ENCODE data around the gene DPP6. TPM values are rescaled to one million over a fixed set of nuclear protein-coding genes. Genes with fewer than 3 reads are reported as not detected.

The DPP6 gene
- total and polyA plus RNA-seq, 2 donors (not counting 1 experiment from before 2014, with no cell fraction given) = not detected

DNA sequence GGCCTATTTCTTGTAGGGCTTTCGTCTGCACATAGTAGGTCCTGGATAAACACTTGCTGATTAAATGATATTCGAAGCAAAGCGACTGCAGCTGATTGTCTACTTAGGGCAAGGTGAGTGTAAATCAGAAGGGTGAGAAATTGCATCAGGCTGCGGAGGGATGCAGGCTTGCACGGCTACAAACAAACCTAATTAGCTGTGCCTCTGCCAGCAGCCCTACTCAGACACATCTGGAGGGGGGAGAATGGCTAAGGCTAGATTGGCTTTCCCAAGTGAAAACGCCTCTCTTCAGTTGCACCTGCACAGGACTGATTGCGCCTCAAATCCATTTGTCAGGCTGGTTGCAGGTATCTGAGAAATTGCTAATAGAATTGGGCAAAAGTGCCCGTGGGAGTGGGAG, 247.5 kb downstream of the DPP6 start:
- ChIA-PET CTCF (no interaction called here), POLR2A (no interaction called here)
- no peak overlapping the region for H2AFZ ChIP-seq (ENCODE audit: insufficient read depth, low read depth, low read length, poor library complexity, severe bottlenecking)
- no peak overlapping the region for H3K27ac ChIP-seq (ENCODE audit: low read length in 2 of 2)
- ATAC-seq (ENCODE audit: low read depth) (no peak), DNase-seq (no peak)
- H3K36me3 ChIP-seq (replicated peaks in 1 of 2; ENCODE audit: control extremely low read depth in 1 of 2, control insufficient read depth in 1 of 2, extremely low read depth in 1 of 2, insufficient read depth in 2 of 2, low read length in 1 of 2) = no peaks in the 10 kb centered on the region
- no peaks in the 10 kb centered on the region for H3K27me3 Mint-ChIP-seq
- H3K4me3 Mint-ChIP-seq = no peak overlapping the region
- H3K4me3 ChIP-seq (ENCODE audit: control extremely low read depth in 1 of 5, extremely low read depth in 1 of 5, insufficient read depth in 1 of 5, low read depth in 2 of 5, low read length in 4 of 5) = no peak overlapping the region
- intact Hi-C loops (cut with micrococcal nuclease) = no loop called here
- peaks cover 0 to 36% (median 0%) of the 10 kb centered on the region in 3 donors for H3K9me3 ChIP-seq (ENCODE audit: control extremely low read depth in 1 of 3, control insufficient read depth in 2 of 3, insufficient read depth in 1 of 3, low read length in 2 of 3)
- no peaks in the 10 kb centered on the region for H3K27me3 ChIP-seq (replicated peaks in 1 of 4; ENCODE audit: control extremely low read depth in 1 of 4, control insufficient read depth in 3 of 4, insufficient read depth in 4 of 4, low read length in 3 of 4)
- H4K20me1 ChIP-seq (ENCODE audit: control insufficient read depth, insufficient read depth, low read length, poor library complexity, severe bottlenecking) = no peaks in the 10 kb centered on the region
- no peaks in the 10 kb centered on the region for H3K79me2 ChIP-seq (ENCODE audit: control insufficient read depth, insufficient read depth, low read length)
- no peak for TF ChIP-seq EZH2 (IDR thresholded peaks at IDR 0.05; ENCODE audit: borderline replicate concordance, insufficient read depth, low read depth, low read length, poor library complexity, severe bottlenecking)
- TF ChIP-seq, protein P1, sequence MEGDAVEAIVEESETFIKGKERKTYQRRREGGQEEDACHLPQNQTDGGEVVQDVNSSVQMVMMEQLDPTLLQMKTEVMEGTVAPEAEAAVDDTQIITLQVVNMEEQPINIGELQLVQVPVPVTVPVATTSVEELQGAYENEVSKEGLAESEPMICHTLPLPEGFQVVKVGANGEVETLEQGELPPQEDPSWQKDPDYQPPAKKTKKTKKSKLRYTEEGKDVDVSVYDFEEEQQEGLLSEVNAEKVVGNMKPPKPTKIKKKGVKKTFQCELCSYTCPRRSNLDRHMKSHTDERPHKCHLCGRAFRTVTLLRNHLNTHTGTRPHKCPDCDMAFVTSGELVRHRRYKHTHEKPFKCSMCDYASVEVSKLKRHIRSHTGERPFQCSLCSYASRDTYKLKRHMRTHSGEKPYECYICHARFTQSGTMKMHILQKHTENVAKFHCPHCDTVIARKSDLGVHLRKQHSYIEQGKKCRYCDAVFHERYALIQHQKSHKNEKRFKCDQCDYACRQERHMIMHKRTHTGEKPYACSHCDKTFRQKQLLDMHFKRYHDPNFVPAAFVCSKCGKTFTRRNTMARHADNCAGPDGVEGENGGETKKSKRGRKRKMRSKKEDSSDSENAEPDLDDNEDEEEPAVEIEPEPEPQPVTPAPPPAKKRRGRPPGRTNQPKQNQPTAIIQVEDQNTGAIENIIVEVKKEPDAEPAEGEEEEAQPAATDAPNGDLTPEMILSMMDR (IDR thresholded peaks at IDR 0.05) = no peak
- no peak overlapping the region for H3K4me2 ChIP-seq (replicated peaks; ENCODE audit: low read depth, low read length, poor library complexity, severe bottlenecking)
- 90% methylated on average over 8 of the region's 8 CpGs for WGBS (ENCODE audit: insufficient coverage)
- no peaks in the 10 kb centered on the region for H3K4me1 ChIP-seq (ENCODE audit: control insufficient read depth in 2 of 2, insufficient read depth in 2 of 2, low read length in 2 of 2)
- no peaks in the 10 kb centered on the region for H3K9me3 Mint-ChIP-seq (ENCODE audit: insufficient read depth)
- H3K27ac Mint-ChIP-seq = no peak overlapping the region
- no peaks in the 10 kb centered on the region for H3K4me1 Mint-ChIP-seq
- no peak overlapping the region for H3K9ac ChIP-seq (ENCODE audit: low read length)

DNA sequence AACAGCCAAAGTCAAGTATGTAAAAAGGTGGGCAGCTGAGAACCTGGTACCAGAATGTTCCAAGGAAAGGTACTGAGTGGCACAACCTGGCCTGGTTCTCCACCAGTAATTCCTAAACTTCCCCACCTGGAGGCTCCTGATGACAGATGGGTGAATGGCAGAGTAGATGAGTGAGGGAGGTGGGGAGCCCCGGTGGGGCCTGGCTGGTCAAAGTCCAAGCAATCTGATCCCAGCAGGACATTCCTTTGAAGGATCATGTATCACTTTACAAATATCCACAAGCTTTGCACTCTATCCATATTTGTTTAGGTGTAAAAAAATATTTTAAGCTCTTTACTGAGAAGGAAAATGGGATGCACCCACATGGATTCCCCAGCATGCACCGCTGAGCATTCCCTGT, 250.2 kb downstream of the DPP6 start:
- Histone ChIP-seq H3K9me3 (ENCODE audit: control extremely low read depth in 1 of 3, control insufficient read depth in 2 of 3, insufficient read depth in 1 of 3, low read length in 2 of 3) (peaks cover 0 to 37% (median 0%) of the 10 kb centered on the region in 3 donors), H3K79me2 (ENCODE audit: control insufficient read depth, insufficient read depth, low read length) (no peaks in the 10 kb centered on the region), H3K27ac (ENCODE audit: low read length in 2 of 2) (no peak overlapping the region), H3K27me3 (replicated peaks in 1 of 4; ENCODE audit: control extremely low read depth in 1 of 4, control insufficient read depth in 3 of 4, insufficient read depth in 4 of 4, low read length in 3 of 4) (no peaks in the 10 kb centered on the region), H2AFZ (ENCODE audit: insufficient read depth, low read depth, low read length, poor library complexity, severe bottlenecking) (no peak overlapping the region), H3K4me2 (replicated peaks; ENCODE audit: low read depth, low read length, poor library complexity, severe bottlenecking) (no peak overlapping the region), H3K9ac (ENCODE audit: low read length) (no peak overlapping the region), H3K4me1 (ENCODE audit: control insufficient read depth in 2 of 2, insufficient read depth in 2 of 2, low read length in 2 of 2) (no peaks in the 10 kb centered on the region), H3K36me3 (replicated peaks in 1 of 2; ENCODE audit: control extremely low read depth in 1 of 2, control insufficient read depth in 1 of 2, extremely low read depth in 1 of 2, insufficient read depth in 2 of 2, low read length in 1 of 2) (no peaks in the 10 kb centered on the region), H3K4me3 (ENCODE audit: control extremely low read depth in 1 of 5, extremely low read depth in 1 of 5, insufficient read depth in 1 of 5, low read depth in 2 of 5, low read length in 4 of 5) (no peak overlapping the region), H4K20me1 (ENCODE audit: control insufficient read depth, insufficient read depth, low read length, poor library complexity, severe bottlenecking) (no peaks in the 10 kb centered on the region)
- H3K4me1 Mint-ChIP-seq = no peaks in the 10 kb centered on the region
- CTCF ChIA-PET = no interaction called here
- WGBS (ENCODE audit: insufficient coverage) = 100% methylated on average over 1 of the region's 2 CpGs
- no peak overlapping the region for H3K4me3 Mint-ChIP-seq
- no peaks in the 10 kb centered on the region for H3K9me3 Mint-ChIP-seq (ENCODE audit: insufficient read depth)
- intact Hi-C loops (cut with micrococcal nuclease) = no loop called here
- POLR2A ChIA-PET = no interaction called here
- no peaks in the 10 kb centered on the region for H3K27me3 Mint-ChIP-seq
- no peak overlapping the region for H3K27ac Mint-ChIP-seq
- DNase-seq (no peak), ATAC-seq (ENCODE audit: low read depth) (no peak)
- TF ChIP-seq EZH2 (IDR thresholded peaks at IDR 0.05; ENCODE audit: borderline replicate concordance, insufficient read depth, low read depth, low read length, poor library complexity, severe bottlenecking) = no peak
- TF ChIP-seq, protein P1 (IDR thresholded peaks at IDR 0.05) = no peak

Measured in B cell (primary cell).